Adrenal gland (tissue), 12 donors: ENCODE measurements around the gene PKP2. TPM values are rescaled to one million over a fixed set of nuclear protein-coding genes. Genes with fewer than 3 reads are reported as not detected.

Experiments
- DNase-seq, 7 donors: peaks; one replicate each; pipeline ENCODE4 v3.0.0-alpha.2; 2019 to 2020
- H3K27ac ChIP-seq, 5 donors: fragments of 200-600 bp; sonication (generic) in 4 of 5; 1 replicate in 3 of 5; 2 replicates in 2 of 5; pipeline versions ENCODE4 v1.5.1 to v1.8.0; 2016 to 2020; ENCODE audit warnings: mild to moderate bottlenecking in 1 of 5
- H3K27me3 ChIP-seq: fragments of 200-600 bp; 2 replicates; pipeline ENCODE4 v1.8.0; 2021
- H3K36me3 ChIP-seq, 2 donors: fragments of 200-600 bp; replicated peaks in 1 of 2; 1 replicate in 1 of 2; 2 replicates in 1 of 2; pipeline versions ENCODE4 v1.5.1 to v1.8.0; 2018 to 2022
- H3K4me1 ChIP-seq, 2 donors: fragments of 200-600 bp; replicated peaks in 1 of 2; 1 replicate in 1 of 2; 2 replicates in 1 of 2; pipeline versions ENCODE4 v1.5.1 to v1.8.0; 2018 to 2021
- H3K4me3 ChIP-seq, 4 donors: fragments of 200-600 bp; sonication (generic) in 3 of 4; one replicate each; pipeline ENCODE4 v1.5.1; 2016 to 2018
- H3K9me3 ChIP-seq, 3 donors: fragments of 200-600 bp; sonication (generic) in 1 of 3; replicated peaks in 1 of 3; 1 replicate in 2 of 3; 2 replicates in 1 of 3; pipeline versions ENCODE4 v1.5.1 to v1.8.0; 2016 to 2021
- CTCF ChIP-seq, 6 experiments: fragments of 450-650 bp in 4 of 6; fragments of 200-600 bp in 2 of 6; sonication (generic) in 1 of 6; IDR thresholded peaks; 1 replicate in 5 of 6; 2 replicates in 1 of 6; pipeline versions ENCODE4 v1.5.1 to v1.8.0; 2016 to 2021; ENCODE audit warnings: antibody characterized with exemption in 6 of 6, mild to moderate bottlenecking in 2 of 6, moderate library complexity in 1 of 6
- POLR2A ChIP-seq, 2 donors: fragments of 450-650 bp; IDR thresholded peaks; one replicate each; pipeline ENCODE4 v1.6.1; 2017; ENCODE audit warnings: antibody characterized with exemption in 2 of 2, mild to moderate bottlenecking in 2 of 2, moderate library complexity in 1 of 2
- WGBS, 4 donors: extraction: QIAGEN DNeasy Blood & Tissue Kit in 2 of 4; methylation state at CpG; one replicate each; pipeline versions ENCODE4 v1.1.5 to v1.1.7; 2013 to 2017; 5-methylcytosine and 5-hydroxymethylcytosine counted together
- intact Hi-C, 2 donors: fragments of 100-400 bp; cut with DNase I; formaldehyde crosslinking; loops; one replicate each; pipeline versions ENCODE4 v1.14.1 to v1.15.0; 2022 to 2023
- polyA plus RNA-seq, 3 donors: library from polyadenylated mRNA; stranded (reverse); fragments of 200-250 nt in 2 of 3; fragments of 350-450 nt in 1 of 3; fragmentation: Illumina TruSeq in 1 of 3; extraction: RNeasy Lipid Tissue Mini Kit (QIAGEN cat#74804) in 1 of 3; gene quantifications; one replicate each; pipeline ENCODE4 v1.2.3, GENCODE V29; 2013 to 2014
- total RNA-seq, 9 donors: library from RNA; depleted of rRNA in 4 of 9; stranded (reverse); fragments of >200 nt in 4 of 9; fragments of 120-200 nt in 1 of 9; fragmentation: NEBNext Ultra II Directional in 1 of 9; extraction: Animal tissue kit (Norgen Biotek cat#: 25700) in 1 of 9; gene quantifications; one replicate each; pipeline versions ENCODE4 v1.1.0 to v1.2.4, GENCODE V29; 2013 to 2023
- donor health status: healthy with polysubstance abuse.
- donor health status: Bipolar disorder and iron deficiency.
- donor health status: DM: yes; HTN: yes; CAD: no.
- donor health status: DM: no; HTN: no; CAD: no.
- donor health status: DM: no; HTN: no; CAD: no.
- donor health status: DM: yes; HTN: yes; CAD: no.

The PKP2 gene
- total and polyA plus RNA-seq, 12 donors, result 0.36 to 3.3 (median 1.2) TPM

GRCh38 chr12:32754111-32754510, 142.5 kb downstream of the PKP2 start:
- no peak for TF ChIP-seq CTCF (IDR thresholded peaks at IDR 0.05)
- no peak for TF ChIP-seq POLR2A (IDR thresholded peaks at IDR 0.05)
- H3K27me3 ChIP-seq, result no peaks in the 10 kb centered on the region
- no peaks in the 10 kb centered on the region for H3K9me3 ChIP-seq
- peaks cover 8 to 17% of the 10 kb centered on the region in 2 donors for H3K4me1 ChIP-seq
- H3K4me3 ChIP-seq, result peak overlapping the region in 1 of 4 donors; percentile 88
- 40 to 62% (median 48%) methylated on average over 2 of the region's 2 CpGs for WGBS, 4 donors
- H3K27ac ChIP-seq, result no peak overlapping the region
- intact Hi-C loops, result no loop called here
- DNase-seq, result no peak
- peaks cover 0 to 33% of the 10 kb centered on the region in 2 donors for H3K36me3 ChIP-seq

- Histone ChIP-seq H3K27me3 (no peaks in the 10 kb centered on the region), H3K4me1 (peaks cover 8 to 17% of the 10 kb centered on the region in 2 donors), H3K9me3 (no peaks in the 10 kb centered on the region), H3K27ac (no peak overlapping the region), H3K36me3 (peaks cover 0 to 38% of the 10 kb centered on the region in 2 donors), H3K4me3 (no peak overlapping the region)
- no peak for DNase-seq
- TF ChIP-seq POLR2A (IDR thresholded peaks at IDR 0.05) (no peak), CTCF (IDR thresholded peaks at IDR 0.05) (no peak)
- 73 to 81% (median 75%) methylated on average over 4 of the region's 4 CpGs for WGBS, 4 donors
- intact Hi-C loops, result no loop called here
Observed at GRCh38 chr12:32753605-32754004, 143.0 kb downstream of the PKP2 start.

- WGBS, 4 donors, result 93 to 100% (median 95%) methylated on average over 2 of the region's 2 CpGs
- H3K27me3 ChIP-seq, result no peaks in the 10 kb centered on the region
- peaks cover 0 to 57% of the 10 kb centered on the region in 2 donors for H3K36me3 ChIP-seq
- intact Hi-C loops, result no loop called here
- H3K4me1 ChIP-seq, result no peaks in the 10 kb centered on the region
- no peak overlapping the region for H3K4me3 ChIP-seq
- no peaks in the 10 kb centered on the region for H3K9me3 ChIP-seq
- DNase-seq, result no peak
- TF ChIP-seq CTCF (IDR thresholded peaks at IDR 0.05) (no peak), POLR2A (IDR thresholded peaks at IDR 0.05) (no peak)
- no peak overlapping the region for H3K27ac ChIP-seq
Observed at GRCh38 chr12:32743264-32743663, 153.3 kb downstream of the PKP2 start.

GRCh38 chr12:32742133-32742532, 154.4 kb downstream of the PKP2 start:
- peaks cover 0 to 52% of the 10 kb centered on the region in 2 donors for H3K36me3 ChIP-seq
- no peak overlapping the region for H3K4me3 ChIP-seq
- H3K9me3 ChIP-seq, result no peaks in the 10 kb centered on the region
- no peak for DNase-seq
- TF ChIP-seq POLR2A (IDR thresholded peaks at IDR 0.05) (no peak), CTCF (IDR thresholded peaks at IDR 0.05) (no peak)
- no peaks in the 10 kb centered on the region for H3K27me3 ChIP-seq
- intact Hi-C loops, result no loop called here
- no peak overlapping the region for H3K27ac ChIP-seq
- 92 to 96% (median 96%) methylated on average over 10 of the region's 10 CpGs for WGBS, 4 donors
- no peaks in the 10 kb centered on the region for H3K4me1 ChIP-seq

Other genes with a start within 250 kb of the PKP2 start
- gene DNM1L, start 217.5 kb downstream of the PKP2 start, total RNA-seq, result 10 to 100 TPM; 25.3 to 73.3 (median 44.0) TPM
- 10 to 100 TPM; 34.9 to 78.1 (median 39.7) TPM for gene DNM1L, start 217.5 kb downstream of the PKP2 start, polyA plus RNA-seq
- 10 to 100 TPM; 14.7 to 53.4 (median 20.7) TPM for gene YARS2, start 140.9 kb downstream of the PKP2 start, total RNA-seq
- 10 to 100 TPM in 2 of 3 donors, 1 to 10 TPM in 1; 6.9 to 27.8 (median 17.9) TPM for gene YARS2, start 140.9 kb downstream of the PKP2 start, polyA plus RNA-seq